ENCODE results near the gene RAP1GAP2.

DNA sequence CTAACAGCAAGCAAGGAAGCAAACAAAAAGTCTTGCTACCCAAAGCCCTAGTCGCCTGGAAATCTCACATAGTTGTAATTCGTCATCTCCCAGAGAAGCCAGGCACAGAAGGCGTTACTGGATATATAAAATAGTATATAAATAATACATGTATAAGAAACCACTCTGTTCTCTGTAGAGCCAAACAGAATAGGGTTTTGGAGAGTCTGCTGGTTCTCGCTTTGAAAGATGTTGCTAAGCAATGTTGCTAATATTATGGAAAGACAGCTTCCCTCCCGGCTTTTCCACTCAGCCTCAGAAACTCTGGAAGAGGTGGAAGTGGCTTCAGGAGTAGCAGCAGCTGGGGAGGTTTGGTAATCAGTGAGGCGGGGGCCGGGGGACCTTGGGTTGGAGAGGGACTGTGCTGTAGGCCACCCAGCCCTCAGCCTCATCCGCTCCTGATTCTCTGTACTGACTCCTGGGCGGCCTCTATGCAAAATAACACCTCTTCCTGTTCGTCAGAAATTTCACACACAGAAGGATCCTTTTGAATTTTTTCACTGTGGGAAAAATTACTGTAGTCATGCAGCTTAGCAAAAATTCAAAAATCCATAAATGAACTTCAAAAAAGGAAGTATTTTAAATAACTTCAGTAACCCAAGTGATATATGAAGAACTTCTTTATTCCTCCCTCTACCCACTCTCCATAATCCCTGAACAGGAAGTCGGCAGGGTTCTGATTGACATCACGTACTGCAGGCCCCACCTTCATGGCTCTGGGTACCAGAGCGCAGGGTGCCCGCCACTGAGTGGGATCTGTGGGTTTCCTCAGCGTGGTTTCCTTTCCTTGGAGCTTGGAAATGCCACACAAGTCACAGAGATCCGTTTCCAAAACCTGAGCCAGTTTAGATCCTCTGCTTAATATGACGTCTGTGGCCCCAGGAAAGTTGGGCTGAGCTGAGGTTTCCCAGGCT is 51.4 kb downstream of the RAP1GAP2 start:
- TF ChIP-seq CTCF (IDR thresholded peaks at IDR 0.05; ENCODE audit: insufficient read depth, low read depth, low read length), result no peak
- no peak for TF ChIP-seq EZH2 (IDR thresholded peaks at IDR 0.05; ENCODE audit: insufficient read depth, low read length)
